IMR-90 (cell line): ENCODE data around the gene DRICH1. TPM values are rescaled to one million over a fixed set of nuclear protein-coding genes. Genes with fewer than 3 reads are reported as not detected.

Experiments used
- ATAC-seq: fragments of 200-7000 bp; cut with Tn5 transposase; 2 replicates; pipeline ENCODE4 v1.9.1; 2020; ENCODE audit warnings: low read depth, mild to moderate bottlenecking, moderate library complexity
- BruUV-seq: library from RNA; stranded (reverse); fragments of 400-500 nt; replicated peaks from 2 replicates; lab custom pipeline; 2021; lab: Mats Ljungman, UMichigan
- CTCF ChIA-PET: fragments of 300-600 bp; formaldehyde crosslinking; extraction: SDS; loops from one replicate; lab custom pipeline; 2021; ENCODE audit warnings: antibody characterized with exemption; lab: Yijun Ruan, JAX
- POLR2A ChIA-PET: fragments of 300-600 bp; sonication (Branson Sonifier 250); formaldehyde crosslinking; loops from one replicate; lab custom pipeline; 2022; ENCODE audit warnings: antibody characterized with exemption; ENCODE audit not compliant: unreplicated experiment; lab: Charles Lee
- DNase-seq: peaks from one replicate; pipeline ENCODE4 v3.0.0; 2013
- H2AFZ ChIP-seq: replicated peaks from 2 replicates; pipeline ENCODE3; 2013; ENCODE audit warnings: low read length, mild to moderate bottlenecking; ENCODE audit not compliant: poor library complexity
- H2AK5ac ChIP-seq: 2 replicates; pipeline ENCODE4 v1.6.1; 2013; ENCODE audit warnings: low read depth, low read length, inconsistent platforms
- H2AK9ac ChIP-seq: replicated peaks from 2 replicates; pipeline ENCODE3; 2013; ENCODE audit warnings: mild to moderate bottlenecking, low read depth, low read length, moderate library complexity; ENCODE audit not compliant: poor library complexity
- H2BK120ac ChIP-seq: 2 replicates; pipeline ENCODE4 v1.6.1; 2013; ENCODE audit warnings: low read depth, low read length, inconsistent platforms
- H2BK15ac ChIP-seq: 3 replicates; pipeline ENCODE4 v1.6.1; 2013; ENCODE audit warnings: low read depth, low read length, inconsistent platforms
- H2BK20ac ChIP-seq: 2 replicates; pipeline ENCODE4 v1.6.1; 2013; ENCODE audit warnings: low read depth, mild to moderate bottlenecking, inconsistent platforms, low read length, moderate library complexity
- H2BK5ac ChIP-seq: 2 replicates; pipeline ENCODE4 v1.6.1; 2013; ENCODE audit warnings: mild to moderate bottlenecking, low read depth, low read length, inconsistent platforms; ENCODE audit not compliant: poor library complexity, severe bottlenecking
- H3K14ac ChIP-seq: replicated peaks from 2 replicates; pipeline ENCODE4 v1.6.1; 2013; ENCODE audit warnings: low read depth, low read length, inconsistent platforms
- H3K18ac ChIP-seq: 2 replicates; pipeline ENCODE4 v1.6.1; 2013; ENCODE audit warnings: low read depth, low read length, control low read depth
- H3K23ac ChIP-seq: 2 replicates; pipeline ENCODE4 v1.6.1; 2013; ENCODE audit warnings: low read depth, low read length, inconsistent platforms
- H3K27ac ChIP-seq: 2 replicates; pipeline ENCODE4 v1.5.1; 2013; ENCODE audit warnings: mild to moderate bottlenecking, control low read depth, low read length; ENCODE audit not compliant: insufficient read depth
- H3K27me3 ChIP-seq: 2 replicates; pipeline ENCODE4 v1.6.1; 2013; ENCODE audit warnings: low read length; ENCODE audit not compliant: control insufficient read depth, insufficient read depth
- H3K36me3 ChIP-seq: 2 replicates; pipeline ENCODE4 v1.6.1; 2013; ENCODE audit warnings: low read length, mixed read lengths; ENCODE audit not compliant: control insufficient read depth, insufficient read depth
- H3K4ac ChIP-seq: 2 replicates; pipeline ENCODE4 v1.6.1; 2013; ENCODE audit warnings: low read depth, low read length, inconsistent platforms
- H3K4me1 ChIP-seq: 2 replicates; pipeline ENCODE4 v1.6.1; 2013; ENCODE audit warnings: low read length, mixed read lengths; ENCODE audit not compliant: control insufficient read depth, insufficient read depth
- H3K4me2 ChIP-seq: 2 replicates; pipeline ENCODE4 v1.6.1; 2013; ENCODE audit warnings: low read depth, mild to moderate bottlenecking, control low read depth, low read length, moderate library complexity
- H3K4me3 ChIP-seq: 2 replicates; pipeline ENCODE4 v1.5.1; 2013; ENCODE audit warnings: low read depth, mild to moderate bottlenecking, control low read depth, low read length, moderate library complexity; ENCODE audit not compliant: insufficient read depth
- H3K56ac ChIP-seq: 2 replicates; pipeline ENCODE4 v1.6.1; 2013; ENCODE audit warnings: low read length, inconsistent platforms; ENCODE audit not compliant: insufficient read depth; ENCODE audit errors: extremely low read depth
- H3K79me1 ChIP-seq, 2 experiments: 2 replicates each; pipeline ENCODE4 v1.6.1; 2013; ENCODE audit warnings: low read length in 2 of 2, inconsistent platforms in 1 of 2, low read depth in 1 of 2
- H3K9ac ChIP-seq: 2 replicates; pipeline ENCODE4 v1.6.1; 2013; ENCODE audit warnings: low read depth, low read length, control low read depth
- H3K9me1 ChIP-seq: 2 replicates; pipeline ENCODE4 v1.6.1; 2013; ENCODE audit warnings: low read length, inconsistent platforms; ENCODE audit not compliant: insufficient read depth
- H3K9me3 ChIP-seq: 2 replicates; pipeline ENCODE4 v1.6.1; 2013; ENCODE audit warnings: low read length; ENCODE audit not compliant: control insufficient read depth, insufficient read depth
- H4K20me1 ChIP-seq: 2 replicates; pipeline ENCODE4 v1.6.1; 2013; ENCODE audit warnings: low read length, inconsistent platforms; ENCODE audit not compliant: insufficient read depth
- H4K5ac ChIP-seq: 2 replicates; pipeline ENCODE4 v1.6.1; 2013; ENCODE audit warnings: mild to moderate bottlenecking, low read depth, low read length, control low read depth
- H4K8ac ChIP-seq, 2 experiments: 2 replicates each; pipeline ENCODE4 v1.6.1; 2013; ENCODE audit warnings: low read depth in 2 of 2, low read length in 2 of 2, control low read depth in 1 of 2, inconsistent platforms in 1 of 2
- H4K91ac ChIP-seq: 2 replicates; pipeline ENCODE4 v1.6.1; 2013; ENCODE audit warnings: low read depth, low read length, inconsistent platforms; ENCODE audit not compliant: insufficient read depth
- ELK1 ChIP-seq: fragments of 150-350 bp; IDR thresholded peaks from 2 replicates; pipeline ENCODE4 v1.6.1; 2016; ENCODE audit warnings: low read depth, mild to moderate bottlenecking, low read length, moderate library complexity, borderline replicate concordance
- FOS ChIP-seq: fragments of 150-350 bp; IDR thresholded peaks from 2 replicates; pipeline ENCODE4 v1.6.1; 2016; ENCODE audit warnings: low read depth, low read length
- MAFK ChIP-seq: IDR thresholded peaks from 2 replicates; pipeline ENCODE4 v1.6.1; 2012; ENCODE audit warnings: low read depth, low read length, improper control_type of control experiment
- MAZ ChIP-seq: IDR thresholded peaks from 2 replicates; pipeline ENCODE4 v1.6.1; 2012; ENCODE audit warnings: low read depth, mild to moderate bottlenecking, low read length, improper control_type of control experiment, moderate library complexity, borderline replicate concordance
- MXI1 ChIP-seq: IDR thresholded peaks from 2 replicates; pipeline ENCODE4 v1.6.1; 2012; ENCODE audit warnings: low read depth, mild to moderate bottlenecking, low read length, moderate library complexity, borderline replicate concordance
- POLR2A ChIP-seq: IDR thresholded peaks from 2 replicates; pipeline ENCODE4 v1.6.1; 2012; ENCODE audit warnings: mild to moderate bottlenecking, low read depth, low read length
- SMC3 ChIP-seq: fragments of 150-350 bp; IDR thresholded peaks from 2 replicates; pipeline ENCODE4 v1.6.1; 2016; ENCODE audit warnings: low read depth, mild to moderate bottlenecking, antibody characterized with exemption, low read length, moderate library complexity
- WGBS, 2 experiments: methylation state at CpG; one replicate each; pipeline versions ENCODE4 v1.1.5 to v1.1.7; 2013; ENCODE audit warnings: missing lambda C conversion rate in 2 of 2; ENCODE audit not compliant: insufficient read length in 1 of 2; ENCODE audit errors: extremely low coverage in 2 of 2; 5-methylcytosine and 5-hydroxymethylcytosine counted together
- dilution Hi-C: fragments of 300-500 bp; cut with HindIII; formaldehyde crosslinking; loops from one replicate; pipeline ENCODE4 v1.14.3; 2018; ENCODE audit warnings: low sequenced_read_pairs; ENCODE audit not compliant: unreplicated experiment
- in situ Hi-C: fragments of 300-500 bp; cut with MboI; formaldehyde crosslinking; loops from 3 replicates; pipeline ENCODE4 v1.14.3; 2019; ENCODE audit warnings: low sequenced_read_pairs, inconsistent platforms, mixed read lengths
- intact Hi-C: fragments of 100-400 bp; cut with micrococcal nuclease; formaldehyde crosslinking; loops from 2 replicates; pipeline ENCODE4 v1.10.0; 2022
- polyA plus RNA-seq, 3 experiments: library from polyadenylated mRNA; depleted of rRNA; stranded (reverse); fragments of >200 nt; gene quantifications; 2 replicates each; pipeline ENCODE4 v1.2.3, GENCODE V29; 2012; ENCODE audit warnings: low replicate concordance in 1 of 3
- total RNA-seq: library from RNA; depleted of rRNA; stranded (reverse); fragments of >200 nt; gene quantifications from 2 replicates; pipeline ENCODE4 v1.2.3, GENCODE V29; 2012
- TF ChIP-seq, protein P1 (sequence below): conservative IDR thresholded peaks from 2 replicates; pipeline ENCODE4 v1.5.1; 2012; ENCODE audit warnings: mild to moderate bottlenecking, low read depth, low read length, improper control_type of control experiment

The DRICH1 gene
- total and polyA plus RNA-seq, 2 of the 4 experiments (the other 2 are of a cell fraction) = 0.14 TPM; not detected in 1

DNA sequence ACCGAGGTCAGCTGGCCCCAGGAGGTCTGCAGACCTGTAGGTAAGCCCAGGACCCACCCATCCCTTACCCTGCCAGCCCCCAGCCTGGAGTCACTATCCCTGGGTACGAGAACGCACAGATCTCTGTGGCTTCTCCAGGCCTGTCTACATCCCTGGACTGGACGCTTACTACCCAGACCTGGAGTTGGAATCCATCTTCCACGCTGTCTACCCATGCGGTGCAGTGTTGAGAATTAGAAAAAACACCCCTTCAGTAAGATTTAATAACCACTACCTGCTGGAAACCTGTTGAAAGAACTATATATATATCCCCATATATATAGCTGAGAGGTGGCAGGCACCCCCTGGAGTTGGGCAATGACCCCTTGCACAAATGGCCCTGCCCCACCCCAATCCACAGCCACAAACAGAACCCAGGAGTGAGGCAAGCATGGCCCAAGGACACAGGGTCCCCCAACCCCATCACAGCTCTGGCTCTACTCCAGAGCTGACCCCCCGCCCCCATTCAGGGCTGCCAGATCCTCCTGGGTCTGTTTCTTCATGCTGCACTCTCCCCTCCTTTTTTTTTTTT, 41.0 kb upstream of the DRICH1 start:
- no peaks in the 10 kb centered on the region for H3K9me3 ChIP-seq
- ChIA-PET CTCF (no interaction called here), POLR2A (no interaction called here)
- H2AFZ ChIP-seq = no peak overlapping the region
- H4K8ac ChIP-seq = no peak overlapping the region
- H2BK15ac ChIP-seq = no peak overlapping the region
- H3K9ac ChIP-seq = no peak overlapping the region
- H3K9me1 ChIP-seq = peaks cover 3% of the 10 kb centered on the region
- DNase-seq = no peak
- H3K27me3 ChIP-seq = no peaks in the 10 kb centered on the region
- no peak overlapping the region for H2AK9ac ChIP-seq
- no peak overlapping the region for H4K5ac ChIP-seq
- ATAC-seq = no peak
- no peak overlapping the region for H4K91ac ChIP-seq
- no peak overlapping the region for H2BK5ac ChIP-seq
- 82% methylated on average over 3 of the region's 7 CpGs; no CpG with 5 or more reads in 1 of the 2 experiments for WGBS, 2 experiments
- no TSS peak for BruUV-seq
- dilution Hi-C loops = no loop called here
- H2BK20ac ChIP-seq = no peak overlapping the region
- H3K4ac ChIP-seq = no peak overlapping the region
- no peak overlapping the region for H3K23ac ChIP-seq
- no peak overlapping the region for H2AK5ac ChIP-seq
- TF ChIP-seq FOS (no peak), MAFK (no peak), MAZ (no peak), MXI1 (no peak), SMC3 (no peak), ELK1 (no peak), POLR2A (no peak)
- TF ChIP-seq, protein P1, sequence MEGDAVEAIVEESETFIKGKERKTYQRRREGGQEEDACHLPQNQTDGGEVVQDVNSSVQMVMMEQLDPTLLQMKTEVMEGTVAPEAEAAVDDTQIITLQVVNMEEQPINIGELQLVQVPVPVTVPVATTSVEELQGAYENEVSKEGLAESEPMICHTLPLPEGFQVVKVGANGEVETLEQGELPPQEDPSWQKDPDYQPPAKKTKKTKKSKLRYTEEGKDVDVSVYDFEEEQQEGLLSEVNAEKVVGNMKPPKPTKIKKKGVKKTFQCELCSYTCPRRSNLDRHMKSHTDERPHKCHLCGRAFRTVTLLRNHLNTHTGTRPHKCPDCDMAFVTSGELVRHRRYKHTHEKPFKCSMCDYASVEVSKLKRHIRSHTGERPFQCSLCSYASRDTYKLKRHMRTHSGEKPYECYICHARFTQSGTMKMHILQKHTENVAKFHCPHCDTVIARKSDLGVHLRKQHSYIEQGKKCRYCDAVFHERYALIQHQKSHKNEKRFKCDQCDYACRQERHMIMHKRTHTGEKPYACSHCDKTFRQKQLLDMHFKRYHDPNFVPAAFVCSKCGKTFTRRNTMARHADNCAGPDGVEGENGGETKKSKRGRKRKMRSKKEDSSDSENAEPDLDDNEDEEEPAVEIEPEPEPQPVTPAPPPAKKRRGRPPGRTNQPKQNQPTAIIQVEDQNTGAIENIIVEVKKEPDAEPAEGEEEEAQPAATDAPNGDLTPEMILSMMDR = no peak
- no peak overlapping the region for H3K56ac ChIP-seq
- in situ Hi-C loops = no loop called here
- H3K4me1 ChIP-seq = no peaks in the 10 kb centered on the region
- H3K27ac ChIP-seq = no peak overlapping the region
- no peaks in the 10 kb centered on the region for H4K20me1 ChIP-seq
- H3K14ac ChIP-seq = no peak overlapping the region
- H3K4me3 ChIP-seq = no peak overlapping the region
- no peaks in the 10 kb centered on the region for H3K36me3 ChIP-seq
- no peak overlapping the region for H3K4me2 ChIP-seq
- no peak overlapping the region for H2BK120ac ChIP-seq
- H3K18ac ChIP-seq = no peak overlapping the region
- intact Hi-C loops = no loop called here
- H3K79me1 ChIP-seq = no peaks in the 10 kb centered on the region
